WI38 (cell line): ENCODE measurements around the gene LRRC8B.
"Not testable (repeated sequence)": the region's sequence is repeated elsewhere in the genome, so short reads cannot be mapped to it uniquely, and the experiment has no call there.

Experiments used
- H3K4me3 ChIP-seq: 2 replicates; pipeline ENCODE4 v1.5.1; 2011; ENCODE audit warnings: low read depth, mild to moderate bottlenecking, control low read depth, low read length
- TF ChIP-seq, protein P1 (sequence below): IDR thresholded peaks from 2 replicates; pipeline ENCODE4 v1.5.1; 2012; ENCODE audit warnings: low read depth, mild to moderate bottlenecking, control low read depth, low read length

The LRRC8B gene

GRCh38 chr1:89587729-89588161 is 63.1 kb downstream of the LRRC8B start:
- TF ChIP-seq, protein P1, sequence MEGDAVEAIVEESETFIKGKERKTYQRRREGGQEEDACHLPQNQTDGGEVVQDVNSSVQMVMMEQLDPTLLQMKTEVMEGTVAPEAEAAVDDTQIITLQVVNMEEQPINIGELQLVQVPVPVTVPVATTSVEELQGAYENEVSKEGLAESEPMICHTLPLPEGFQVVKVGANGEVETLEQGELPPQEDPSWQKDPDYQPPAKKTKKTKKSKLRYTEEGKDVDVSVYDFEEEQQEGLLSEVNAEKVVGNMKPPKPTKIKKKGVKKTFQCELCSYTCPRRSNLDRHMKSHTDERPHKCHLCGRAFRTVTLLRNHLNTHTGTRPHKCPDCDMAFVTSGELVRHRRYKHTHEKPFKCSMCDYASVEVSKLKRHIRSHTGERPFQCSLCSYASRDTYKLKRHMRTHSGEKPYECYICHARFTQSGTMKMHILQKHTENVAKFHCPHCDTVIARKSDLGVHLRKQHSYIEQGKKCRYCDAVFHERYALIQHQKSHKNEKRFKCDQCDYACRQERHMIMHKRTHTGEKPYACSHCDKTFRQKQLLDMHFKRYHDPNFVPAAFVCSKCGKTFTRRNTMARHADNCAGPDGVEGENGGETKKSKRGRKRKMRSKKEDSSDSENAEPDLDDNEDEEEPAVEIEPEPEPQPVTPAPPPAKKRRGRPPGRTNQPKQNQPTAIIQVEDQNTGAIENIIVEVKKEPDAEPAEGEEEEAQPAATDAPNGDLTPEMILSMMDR, result no peak

GRCh38 chr1:89588480-89588879 is 63.9 kb downstream of the LRRC8B start:
- TF ChIP-seq, protein P1, result no peak
- H3K4me3 ChIP-seq, result no peak overlapping the region

More at GRCh38 chr1:89587729-89588161, 63.1 kb downstream of the LRRC8B start:
- no peak overlapping the region for H3K4me3 ChIP-seq

GRCh38 chr1:89589515-89589914 is 64.9 kb downstream of the LRRC8B start:
- TF ChIP-seq, protein P1, result no peak
- no peak overlapping the region for H3K4me3 ChIP-seq

DNA sequence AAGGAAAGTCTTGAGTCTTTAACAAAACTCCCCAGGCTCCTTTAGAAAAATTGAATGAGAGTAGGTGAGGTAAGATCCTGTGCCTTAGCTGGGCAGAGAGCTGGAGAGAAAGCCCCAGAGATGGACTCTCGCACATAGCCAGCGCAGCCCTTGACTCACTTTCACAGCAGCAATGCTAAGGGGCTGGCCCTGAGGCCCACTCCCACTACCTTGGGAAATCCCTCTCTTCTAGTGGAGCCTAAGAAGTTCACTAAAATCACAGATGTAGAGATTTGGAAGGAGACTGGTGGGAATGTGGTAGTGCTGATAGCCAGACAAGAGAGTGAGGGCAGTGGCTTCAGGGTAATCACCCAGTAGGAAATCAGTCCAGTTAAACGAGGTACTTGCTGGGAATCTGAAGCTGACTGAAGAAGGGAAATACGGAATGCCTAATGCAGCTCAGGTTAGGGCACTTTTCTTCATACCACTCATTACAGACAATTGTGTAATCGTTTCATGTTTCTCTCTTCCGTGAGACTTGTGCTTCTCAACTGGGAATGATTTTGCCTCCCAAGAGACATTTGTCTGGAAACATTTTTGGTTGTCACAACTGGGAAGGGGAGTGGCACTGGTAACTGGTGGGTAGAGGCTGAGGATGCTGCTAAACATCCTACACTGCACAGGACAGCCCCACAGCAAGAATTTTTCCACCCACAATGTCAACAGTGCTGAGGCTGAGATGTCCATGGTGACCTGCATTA is 65.9 kb downstream of the LRRC8B start:
- no peak overlapping the region for H3K4me3 ChIP-seq
- TF ChIP-seq, protein P1, result no peak

- not testable (repeated sequence) for H3K4me3 ChIP-seq
Measured at GRCh38 chr1:89592861-89593302, 68.3 kb downstream of the LRRC8B start.

GRCh38 chr1:89594096-89594740 is 69.6 kb downstream of the LRRC8B start:
- no peak overlapping the region for H3K4me3 ChIP-seq
- TF ChIP-seq, protein P1, result no peak

DNA sequence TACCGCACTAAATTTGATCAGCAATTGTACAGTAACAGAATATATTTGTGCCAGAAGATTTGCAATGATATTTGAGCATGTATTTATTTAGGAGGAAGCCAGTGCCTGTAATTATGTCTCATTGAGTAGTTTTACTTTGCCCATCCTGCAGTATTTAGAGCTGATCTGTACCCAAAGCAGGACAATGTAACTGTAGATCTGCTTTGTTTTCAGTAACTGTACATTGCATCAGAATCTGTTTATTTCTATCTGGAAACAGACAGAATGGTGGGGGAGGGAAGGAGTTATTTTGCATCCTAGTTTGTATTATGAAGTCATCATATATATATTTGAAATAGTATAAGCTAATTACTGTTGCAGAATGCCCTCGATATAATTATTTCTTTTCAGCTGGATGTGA is 72.1 kb downstream of the LRRC8B start:
- TF ChIP-seq, protein P1, result no peak
- H3K4me3 ChIP-seq, result no peak overlapping the region
